ENCODE results near the gene TECPR2. TPM values are rescaled to one million over a fixed set of nuclear protein-coding genes. Genes with fewer than 3 reads are reported as not detected.

Gene TECPR2
- total RNA-seq, 1 experiment from 2014 or later, result 12.2 TPM

- ChIA-PET CTCF (no interaction called here), POLR2A (no interaction called here), RAD21 (ENCODE audit: low non-redundant PET in 1 of 2, low total read pairs in 2 of 2, uncharacterized antibody in 2 of 2, unreplicated experiment in 2 of 2) (no interaction called here)
- Histone ChIP-seq H4K20me1 (ENCODE audit: insufficient read depth) (no peaks in the 10 kb centered on the region), H3K27ac (ENCODE audit: low read depth, low read length) (no peak overlapping the region), H3K9me2 (ENCODE audit: insufficient read depth) (no peaks in the 10 kb centered on the region), H3K9me3 (ENCODE audit: control insufficient read depth in 1 of 2, insufficient read depth in 1 of 2, low read depth in 1 of 2, low read length in 2 of 2) (no peaks in the 10 kb centered on the region), H3K4me3 (replicated peaks in 1 of 2; ENCODE audit: low read depth in 1 of 2, low read length in 2 of 2) (no peak overlapping the region), H3K4me2 (ENCODE audit: low read length) (0 out of 2 replicates have a peak overlapping the region, but pooled peaks have one; percentile 14), H3K27me3 (ENCODE audit: insufficient read depth, low read length) (no peaks in the 10 kb centered on the region), H2AFZ (ENCODE audit: low read depth, low read length, poor library complexity, severe bottlenecking) (no peak overlapping the region), H3K9ac (ENCODE audit: low read length) (no peak overlapping the region), H3K36me3 (ENCODE audit: control insufficient read depth in 1 of 2, insufficient read depth in 2 of 2, low read length in 2 of 2) (no peaks in the 10 kb centered on the region), H3K79me2 (ENCODE audit: insufficient read depth, low read length) (no peaks in the 10 kb centered on the region), H3K4me1 (ENCODE audit: control insufficient read depth in 1 of 2, insufficient read depth in 2 of 2, low read length in 2 of 2) (peaks cover 9 to 57% of the 10 kb centered on the region in 2 experiments)
- intact Hi-C loops (cut with micrococcal nuclease), result no loop called here
- ATAC-seq, result no peak
- no peak for DNase-seq (ENCODE audit: low read depth, low spot score)
- no TSS peak for BruUV-seq (replicated peaks)
- no peak for TF ChIP-seq FOSL1 (IDR thresholded peaks at IDR 0.05; ENCODE audit: low read depth)
- TF ChIP-seq ZBTB33 (IDR thresholded peaks at IDR 0.05; ENCODE audit: extremely low read depth, insufficient replicate concordance, low read length), result no peak
- no peak for TF ChIP-seq CEBPB (IDR thresholded peaks at IDR 0.05; ENCODE audit: low read depth)
- TF ChIP-seq SP1 (IDR thresholded peaks at IDR 0.05; ENCODE audit: low read depth), result no peak
- no peak for TF ChIP-seq ZNF274 (IDR thresholded peaks at IDR 0.05; ENCODE audit: low read depth, low read length)
- no peak for TF ChIP-seq ATF3 (IDR thresholded peaks at IDR 0.05)
- no peak for TF ChIP-seq YY1 (IDR thresholded peaks at IDR 0.05; ENCODE audit: extremely low read depth, insufficient replicate concordance, low read depth, low read length)
These were observed 179.0 kb downstream of the TECPR2 start for GRCh38 chr14:102541771-102542170.
